ENCODE data around the gene ACSM2B.
"Not testable (repeated sequence)": the region's sequence is repeated elsewhere in the genome, so short reads cannot be mapped to it uniquely, and the experiment has no call there.

GRCh38 chr16:20595694-20596093 is 19.5 kb upstream of the ACSM2B start:
- not testable (repeated sequence) for TF ChIP-seq CTCF (conservative IDR thresholded peaks at IDR 0.05; ENCODE audit: low read depth, low read length); POLR2A (IDR thresholded peaks at IDR 0.05; ENCODE audit: low read depth, low read length); MAFK (IDR thresholded peaks at IDR 0.05; ENCODE audit: low read depth, low read length); CEBPB (IDR thresholded peaks at IDR 0.05; ENCODE audit: low read depth, low read length); RFX5 (IDR thresholded peaks at IDR 0.05; ENCODE audit: low read depth, low read length); ELK1 (IDR thresholded peaks at IDR 0.05; ENCODE audit: borderline replicate concordance, low read depth, low read length); NFE2L2 (IDR thresholded peaks at IDR 0.05; ENCODE audit: low read depth, low read length); RCOR1 (IDR thresholded peaks at IDR 0.05; ENCODE audit: insufficient replicate concordance, low read length); BHLHE40 (IDR thresholded peaks at IDR 0.05; ENCODE audit: low read depth, low read length); FOS (IDR thresholded peaks at IDR 0.05; ENCODE audit: low read depth, low read length); SMC3 (IDR thresholded peaks at IDR 0.05; ENCODE audit: low read depth, low read length); MXI1 (IDR thresholded peaks at IDR 0.05; ENCODE audit: borderline replicate concordance, low read depth, low read length)
